Subcutaneous adipose tissue (tissue), 4 donors: Measurements from ENCODE around the gene LSAMP. TPM values are rescaled to one million over a fixed set of nuclear protein-coding genes. Genes with fewer than 3 reads are reported as not detected.

Source experiments
- total RNA-seq, 4 donors: library from RNA; depleted of rRNA; stranded (reverse); fragments of >200 nt; gene quantifications; one replicate each; pipeline ENCODE4 v1.1.0, GENCODE V29; 2016
- TF ChIP-seq, protein P1 (sequence below): fragments of 450-650 bp; IDR thresholded peaks from one replicate; pipeline ENCODE4 v1.5.1; 2016; ENCODE audit warnings: low read depth, mild to moderate bottlenecking, control low read depth, antibody characterized with exemption, moderate library complexity

LSAMP gene
- total RNA-seq, 4 donors from 2014 or later, result 0.38 to 1.7 (median 0.71) TPM

DNA sequence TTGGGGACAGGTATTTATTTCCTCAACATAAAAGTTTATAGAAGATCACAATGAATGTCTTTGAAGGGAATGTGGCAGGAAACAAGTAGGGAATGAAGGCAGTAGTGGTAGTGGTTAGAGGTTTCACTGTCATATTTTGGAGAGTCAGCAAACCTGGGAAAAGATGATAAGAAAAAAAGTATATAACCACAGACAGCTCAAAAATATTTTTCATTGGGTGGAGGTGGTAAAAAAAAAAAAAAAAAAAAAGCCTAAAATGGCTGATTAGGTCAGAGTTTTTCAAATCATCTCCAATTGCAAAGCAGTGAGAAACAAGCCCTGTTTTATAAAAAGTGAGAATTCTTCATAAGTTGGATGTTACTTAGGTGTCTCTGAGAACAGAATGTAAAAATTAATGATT lies 400.0 kb downstream of the LSAMP start:
- TF ChIP-seq, protein P1, sequence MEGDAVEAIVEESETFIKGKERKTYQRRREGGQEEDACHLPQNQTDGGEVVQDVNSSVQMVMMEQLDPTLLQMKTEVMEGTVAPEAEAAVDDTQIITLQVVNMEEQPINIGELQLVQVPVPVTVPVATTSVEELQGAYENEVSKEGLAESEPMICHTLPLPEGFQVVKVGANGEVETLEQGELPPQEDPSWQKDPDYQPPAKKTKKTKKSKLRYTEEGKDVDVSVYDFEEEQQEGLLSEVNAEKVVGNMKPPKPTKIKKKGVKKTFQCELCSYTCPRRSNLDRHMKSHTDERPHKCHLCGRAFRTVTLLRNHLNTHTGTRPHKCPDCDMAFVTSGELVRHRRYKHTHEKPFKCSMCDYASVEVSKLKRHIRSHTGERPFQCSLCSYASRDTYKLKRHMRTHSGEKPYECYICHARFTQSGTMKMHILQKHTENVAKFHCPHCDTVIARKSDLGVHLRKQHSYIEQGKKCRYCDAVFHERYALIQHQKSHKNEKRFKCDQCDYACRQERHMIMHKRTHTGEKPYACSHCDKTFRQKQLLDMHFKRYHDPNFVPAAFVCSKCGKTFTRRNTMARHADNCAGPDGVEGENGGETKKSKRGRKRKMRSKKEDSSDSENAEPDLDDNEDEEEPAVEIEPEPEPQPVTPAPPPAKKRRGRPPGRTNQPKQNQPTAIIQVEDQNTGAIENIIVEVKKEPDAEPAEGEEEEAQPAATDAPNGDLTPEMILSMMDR, result no peak

DNA sequence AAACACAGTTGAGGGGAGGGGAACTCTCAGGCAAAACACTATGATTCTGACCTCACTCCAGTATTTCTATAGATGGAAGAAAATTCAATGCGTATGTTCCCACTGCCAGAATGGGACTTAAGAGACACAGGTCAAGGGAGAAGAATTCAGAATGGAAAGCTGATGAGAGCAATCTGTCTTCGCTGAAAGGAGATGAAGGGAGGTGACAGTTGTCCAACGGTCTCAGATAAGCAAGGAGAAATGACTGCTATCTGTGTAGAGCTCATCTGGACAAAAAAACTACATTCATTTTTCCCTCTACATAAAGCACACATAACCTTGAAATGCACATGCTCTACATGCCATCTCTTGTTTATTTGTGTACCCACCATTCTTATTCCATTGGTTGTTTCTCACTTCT lies 405.1 kb downstream of the LSAMP start:
- TF ChIP-seq, protein P1, result no peak

DNA sequence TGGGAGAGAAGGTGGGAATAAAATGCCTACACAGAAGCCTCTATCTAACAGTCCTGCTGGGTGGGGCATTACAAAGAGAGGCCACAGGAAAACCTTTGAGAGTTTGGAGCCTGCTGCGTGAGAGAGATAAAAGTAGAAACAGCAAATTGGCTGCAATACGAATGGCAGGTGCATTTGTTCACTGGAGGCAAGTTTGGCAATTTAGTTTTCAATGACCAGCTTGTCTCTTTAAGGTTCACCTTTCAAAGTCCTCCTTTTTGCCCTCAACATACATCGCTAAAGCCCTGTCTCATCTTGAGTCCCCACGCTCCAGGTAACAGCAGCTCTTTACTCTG lies 405.7 kb downstream of the LSAMP start:
- TF ChIP-seq, protein P1, result no peak

DNA sequence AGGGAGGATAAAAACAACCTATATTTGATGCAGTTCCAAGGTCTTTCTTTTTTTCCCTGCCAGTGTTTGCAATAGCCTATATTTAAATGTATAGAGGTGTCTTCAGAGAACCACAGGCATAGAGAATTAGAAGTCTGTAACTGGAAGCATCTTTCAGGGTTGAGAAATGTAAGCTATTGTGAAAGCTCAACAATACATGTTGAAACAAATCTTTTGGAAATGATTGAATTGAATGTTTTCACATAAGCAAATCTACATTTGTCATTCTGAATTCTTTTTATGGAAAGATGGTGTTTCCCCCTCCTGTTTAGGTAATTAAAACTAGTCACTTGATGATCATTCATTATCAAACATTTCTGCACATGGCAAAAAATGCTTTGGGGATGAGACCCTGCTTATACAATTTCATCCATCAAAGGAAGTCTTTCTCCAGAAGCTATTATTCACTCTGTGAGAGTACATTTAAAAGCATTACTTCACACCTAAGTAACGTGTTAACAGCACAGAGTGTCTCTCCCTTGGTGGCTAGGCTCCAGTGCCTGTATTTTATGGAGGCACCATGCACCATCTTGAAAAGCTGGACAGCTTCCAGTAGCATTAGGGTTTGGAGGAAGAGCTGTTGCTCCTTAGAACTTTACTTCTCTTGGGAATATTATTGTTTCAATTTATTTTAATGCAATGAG lies 406.2 kb downstream of the LSAMP start:
- TF ChIP-seq, protein P1, result no peak

DNA sequence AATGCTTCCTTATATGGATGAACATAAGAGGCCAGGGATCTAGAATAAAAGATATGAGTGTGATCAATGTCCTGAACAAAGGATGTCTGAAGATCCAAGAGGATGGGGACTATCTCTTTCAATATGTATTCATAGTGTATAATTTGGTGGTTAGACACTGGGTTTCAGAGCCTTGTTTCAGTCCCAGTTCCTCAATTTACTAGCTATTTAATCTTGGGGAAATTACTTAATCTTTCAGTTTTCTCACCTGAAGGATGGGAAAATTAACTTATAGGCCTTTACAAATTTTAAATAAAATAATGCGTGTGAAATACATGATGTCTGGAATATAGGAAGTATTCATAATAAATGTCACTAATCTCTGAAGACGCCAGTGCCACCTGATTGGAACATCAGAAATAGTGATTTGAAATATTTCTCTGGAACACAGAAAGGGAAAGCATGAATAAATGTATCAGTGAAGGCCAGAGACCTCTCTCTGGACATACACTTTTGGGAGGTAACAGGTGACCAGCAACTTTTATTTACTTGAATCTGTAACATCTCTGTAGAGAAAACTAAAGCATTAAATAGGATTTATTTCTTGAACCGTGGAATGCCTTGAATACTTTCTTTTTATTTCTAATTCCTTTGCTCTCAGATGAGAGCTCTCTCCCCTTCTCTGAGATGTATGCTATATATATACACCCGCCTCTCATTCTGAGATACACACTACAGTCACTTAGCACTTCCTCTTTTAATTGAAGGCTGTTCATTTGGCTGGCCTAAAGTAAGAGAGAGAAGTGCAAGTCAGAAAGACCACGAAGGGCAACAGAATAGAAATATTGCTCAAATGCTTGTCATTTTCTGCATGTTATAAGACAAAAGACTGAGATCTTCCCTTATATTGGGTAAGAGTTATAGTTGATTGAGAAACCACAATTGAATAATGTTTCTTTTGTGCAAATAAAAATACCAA lies 407.1 kb downstream of the LSAMP start:
- TF ChIP-seq, protein P1, result no peak

DNA sequence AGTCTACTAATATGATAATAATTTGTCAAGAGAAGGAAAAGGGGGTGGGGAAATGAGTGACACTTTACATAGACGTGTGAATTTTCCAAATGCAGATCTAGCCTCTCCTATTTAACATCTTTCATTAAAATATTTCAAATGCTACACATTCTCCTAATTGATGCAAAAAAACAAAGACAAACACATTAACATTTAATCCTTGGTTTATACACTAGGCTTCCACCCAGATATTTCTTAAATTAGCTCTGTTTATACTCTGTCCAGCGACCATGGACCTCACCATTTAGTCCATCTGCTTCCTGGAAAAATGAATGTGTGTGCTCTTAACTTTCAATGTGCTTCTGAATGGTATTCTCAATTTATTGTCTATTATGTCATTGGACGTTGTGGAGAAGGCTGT lies 409.9 kb downstream of the LSAMP start:
- TF ChIP-seq, protein P1, result no peak

DNA sequence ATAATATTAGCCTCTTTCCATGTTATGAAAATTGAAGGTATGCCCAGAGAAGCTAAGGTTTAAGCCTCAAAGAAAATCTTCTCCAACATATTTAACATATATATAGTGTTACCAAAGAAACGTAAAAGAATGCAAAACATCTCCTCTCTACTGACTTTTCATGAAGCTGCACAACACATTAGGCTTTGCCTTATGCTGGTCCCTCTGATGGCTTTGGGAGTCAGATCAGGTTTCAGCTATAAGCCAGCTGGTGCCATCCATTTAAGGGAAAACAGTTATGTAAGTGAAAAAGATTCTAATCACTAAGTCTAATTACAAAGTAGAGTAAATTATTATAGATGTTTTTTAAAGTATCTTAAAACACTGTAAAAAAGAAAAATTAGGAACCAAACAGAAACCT lies 410.5 kb downstream of the LSAMP start:
- TF ChIP-seq, protein P1, result no peak
